Measurements from ENCODE around the gene PTPRS. TPM values are rescaled to one million over a fixed set of nuclear protein-coding genes. Genes with fewer than 3 reads are reported as not detected.

PTPRS gene
- total RNA-seq, 1 donor from 2014 or later, result 295 TPM

GRCh38 chr19:5336195-5336965, 4.2 kb downstream of the PTPRS start:
- intact Hi-C loops (cut with DNase I), result no loop called here
- H3K27me3 ChIP-seq, result no peaks in the 10 kb centered on the region
- no peaks in the 10 kb centered on the region for H3K9me3 ChIP-seq
- peaks cover 17% of the 10 kb centered on the region for H3K4me1 ChIP-seq
- no peak for DNase-seq (ENCODE audit: extremely low spot score in 2 of 2)
- TF ChIP-seq POLR2AphosphoS5 (IDR thresholded peaks at IDR 0.05; ENCODE audit: insufficient read depth in 1 of 2, low read depth in 1 of 2) (no peak), CTCF (IDR thresholded peaks at IDR 0.05) (no peak), POLR2A (IDR thresholded peaks at IDR 0.05) (no peak)
- H3K27ac ChIP-seq, result no peak overlapping the region
- H3K36me3 ChIP-seq, result no peaks in the 10 kb centered on the region
- H3K4me3 ChIP-seq, result no peak overlapping the region

GRCh38 chr19:5335593-5335992, 5.0 kb downstream of the PTPRS start:
- Histone ChIP-seq H3K27me3 (no peaks in the 10 kb centered on the region), H3K27ac (no peak overlapping the region), H3K9me3 (no peaks in the 10 kb centered on the region), H3K4me1 (peaks cover 17% of the 10 kb centered on the region), H3K36me3 (no peaks in the 10 kb centered on the region), H3K4me3 (no peak overlapping the region)
- no peak for DNase-seq (ENCODE audit: extremely low spot score in 2 of 2)
- intact Hi-C loops (cut with DNase I), result no loop called here
- no peak for TF ChIP-seq POLR2A (IDR thresholded peaks at IDR 0.05)
- TF ChIP-seq CTCF (IDR thresholded peaks at IDR 0.05), result no peak
- no peak for TF ChIP-seq POLR2AphosphoS5 (IDR thresholded peaks at IDR 0.05; ENCODE audit: insufficient read depth in 1 of 2, low read depth in 1 of 2)

GRCh38 chr19:5334824-5335500, 5.7 kb downstream of the PTPRS start:
- intact Hi-C loops (cut with DNase I), result no loop called here
- Histone ChIP-seq H3K27me3 (no peaks in the 10 kb centered on the region), H3K4me1 (peaks cover 17% of the 10 kb centered on the region), H3K9me3 (no peaks in the 10 kb centered on the region), H3K27ac (no peak overlapping the region), H3K4me3 (no peak overlapping the region), H3K36me3 (no peaks in the 10 kb centered on the region)
- DNase-seq (ENCODE audit: extremely low spot score in 2 of 2), result no peak
- TF ChIP-seq CTCF (IDR thresholded peaks at IDR 0.05) (no peak), POLR2AphosphoS5 (IDR thresholded peaks at IDR 0.05; ENCODE audit: insufficient read depth in 1 of 2, low read depth in 1 of 2) (no peak), POLR2A (IDR thresholded peaks at IDR 0.05) (no peak)

- no peak for DNase-seq (ENCODE audit: extremely low spot score in 2 of 2)
- H3K4me1 ChIP-seq, result peaks cover 11% of the 10 kb centered on the region
- H3K9me3 ChIP-seq, result no peaks in the 10 kb centered on the region
- no peaks in the 10 kb centered on the region for H3K36me3 ChIP-seq
- intact Hi-C loops (cut with DNase I), result no loop called here
- no peak overlapping the region for H3K27ac ChIP-seq
- H3K27me3 ChIP-seq, result no peaks in the 10 kb centered on the region
- H3K4me3 ChIP-seq, result no peak overlapping the region
- TF ChIP-seq POLR2AphosphoS5 (IDR thresholded peaks at IDR 0.05; ENCODE audit: insufficient read depth in 1 of 2, low read depth in 1 of 2) (no peak), CTCF (IDR thresholded peaks at IDR 0.05) (no peak), POLR2A (IDR thresholded peaks at IDR 0.05) (no peak)
Observed at GRCh38 chr19:5334366-5334739, 6.3 kb downstream of the PTPRS start.

Measured in vagina (tissue), 2 donors.